DMS114 treated with DMSO at 0.1 percent for 48 hours (cell line): ENCODE results near the gene KIAA1217.

Source experiments
- DNase-seq: peaks from one replicate; lab custom pipeline; 2025; ENCODE audit not compliant: unreplicated experiment; lab: John Stamatoyannopoulos, UW

Gene KIAA1217

DNA sequence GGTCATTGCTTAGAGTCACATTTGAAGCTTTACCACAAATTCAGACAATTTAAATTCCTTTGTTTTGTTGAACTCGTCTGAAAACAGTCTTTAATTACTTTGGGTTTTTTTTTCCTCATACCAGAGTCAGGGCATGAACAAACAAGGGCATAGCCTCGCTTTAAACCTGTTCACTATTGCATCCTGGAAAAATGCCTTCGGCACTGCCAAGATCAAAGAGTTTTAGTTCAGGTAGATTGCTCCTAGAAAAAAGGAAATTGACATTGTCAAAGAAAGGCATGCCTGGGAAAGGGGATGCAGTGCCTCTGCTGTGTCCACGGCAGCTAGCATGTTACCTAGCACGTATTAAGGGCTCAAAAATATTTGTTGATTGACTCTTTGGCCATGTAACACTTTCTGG, 279.7 kb downstream of the KIAA1217 start:
- DNase-seq, result no peak

DNA sequence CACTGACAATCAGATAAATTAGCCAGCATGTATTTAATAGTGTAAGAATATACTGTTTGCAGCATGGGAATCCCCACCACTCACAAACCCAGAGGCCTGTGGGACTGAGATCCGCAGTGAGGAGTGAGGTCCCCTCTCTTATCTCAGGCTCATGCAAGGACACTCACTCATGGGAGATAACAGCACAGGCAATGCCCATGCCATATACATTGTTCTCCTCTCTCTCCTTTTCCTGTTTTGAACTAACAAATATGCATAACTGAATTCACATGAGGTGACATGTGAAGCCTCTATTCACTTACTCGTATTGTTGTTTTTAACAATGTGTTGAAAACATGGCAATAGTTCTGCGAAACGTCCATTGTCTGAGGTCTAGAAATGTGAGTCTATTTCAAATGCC, 284.2 kb downstream of the KIAA1217 start:
- DNase-seq, result no peak

DNA sequence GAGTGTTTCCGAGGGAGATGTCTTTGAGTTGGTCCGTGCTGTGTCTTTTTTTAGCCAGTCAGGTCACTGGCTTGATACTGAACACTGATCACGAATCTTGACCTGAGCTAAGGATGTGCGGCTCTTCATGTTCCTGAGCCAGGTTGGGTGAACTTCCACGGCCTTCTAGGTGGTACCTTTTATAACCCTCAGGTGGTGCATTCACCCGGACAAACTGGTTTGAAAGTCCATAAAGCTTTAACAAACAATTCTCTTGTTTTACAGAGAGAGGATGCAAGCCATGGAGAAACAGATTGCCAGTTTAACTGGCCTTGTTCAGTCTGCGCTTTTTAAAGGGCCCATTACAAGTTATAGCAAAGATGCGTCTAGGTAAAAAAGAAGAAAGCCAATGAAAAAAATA, 285.3 kb downstream of the KIAA1217 start:
- DNase-seq, result no peak

DNA sequence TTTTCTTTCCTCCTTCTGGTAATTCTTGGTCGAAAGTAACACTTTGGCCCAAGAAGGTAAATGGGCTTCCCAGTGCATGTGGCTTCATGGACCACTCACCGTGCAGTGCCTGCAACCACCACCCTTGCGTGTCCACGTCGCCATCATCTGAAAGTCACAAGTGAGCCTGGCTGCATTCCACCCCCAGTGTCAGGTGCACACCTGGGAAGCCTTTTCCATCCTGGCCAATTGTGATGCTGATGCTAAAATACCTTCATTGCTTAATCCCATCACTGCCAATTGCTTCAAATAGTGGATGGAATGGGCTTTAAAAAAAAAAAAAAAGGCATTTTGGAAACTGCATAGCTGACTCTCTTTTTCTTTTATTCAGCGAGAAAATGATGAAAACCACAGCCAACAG, 285.8 kb downstream of the KIAA1217 start:
- DNase-seq, result no peak

DNA sequence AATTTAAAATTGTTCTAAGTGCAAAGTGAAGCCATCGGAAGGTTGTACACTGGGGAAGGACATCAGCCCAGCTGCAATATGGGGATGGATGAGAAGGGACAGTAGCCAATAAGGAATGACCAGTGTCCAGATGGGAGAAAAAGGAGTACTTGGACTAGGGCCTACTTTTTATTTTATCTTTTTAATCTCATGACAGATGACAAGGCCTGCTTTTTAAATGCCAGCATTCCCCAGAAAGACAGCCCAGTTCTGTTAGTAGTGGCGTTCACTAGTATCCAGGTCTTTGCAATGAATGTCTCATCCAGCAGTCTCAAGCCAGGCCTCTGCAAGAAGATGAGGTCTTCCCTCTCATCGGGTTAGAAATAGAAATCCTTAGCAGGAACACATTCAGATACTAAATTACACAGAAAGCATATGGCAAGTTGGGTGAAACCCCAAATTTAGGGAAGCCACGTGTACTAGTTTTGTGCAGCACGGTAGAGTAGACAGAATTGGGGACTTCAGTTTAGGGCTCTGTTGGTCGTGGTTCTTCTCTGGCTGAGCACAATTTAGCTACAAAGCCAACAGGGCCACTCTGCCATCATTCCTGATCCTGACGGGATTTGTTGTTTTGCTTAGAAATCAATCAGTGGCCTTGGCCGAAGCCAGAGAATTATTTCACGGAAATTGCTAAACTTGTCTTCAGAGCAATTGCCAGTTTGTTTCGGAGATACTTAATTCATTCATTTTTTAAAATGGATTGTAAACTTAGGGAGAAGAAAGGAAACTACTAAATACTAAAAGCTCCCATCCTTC, 286.9 kb downstream of the KIAA1217 start:
- no peak for DNase-seq

DNA sequence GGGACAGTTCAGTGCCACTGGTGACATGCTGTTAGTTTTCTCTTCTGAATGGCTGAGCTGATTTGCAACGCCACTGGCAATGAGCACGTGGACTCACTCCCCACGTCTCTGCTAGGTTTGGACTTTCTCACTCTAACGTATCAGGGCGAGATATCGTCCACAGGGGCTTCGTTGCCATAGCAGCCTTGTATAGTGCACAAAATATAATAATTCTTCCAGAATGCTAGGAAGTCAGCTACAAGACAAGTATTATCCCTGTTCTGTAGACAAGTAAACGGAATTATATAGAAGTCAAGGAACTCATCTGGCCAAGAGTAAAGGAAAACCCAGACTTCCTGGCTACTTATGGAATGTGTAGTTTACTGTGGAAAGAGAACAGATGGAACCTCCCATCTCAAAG, 288.0 kb downstream of the KIAA1217 start:
- no peak for DNase-seq

DNA sequence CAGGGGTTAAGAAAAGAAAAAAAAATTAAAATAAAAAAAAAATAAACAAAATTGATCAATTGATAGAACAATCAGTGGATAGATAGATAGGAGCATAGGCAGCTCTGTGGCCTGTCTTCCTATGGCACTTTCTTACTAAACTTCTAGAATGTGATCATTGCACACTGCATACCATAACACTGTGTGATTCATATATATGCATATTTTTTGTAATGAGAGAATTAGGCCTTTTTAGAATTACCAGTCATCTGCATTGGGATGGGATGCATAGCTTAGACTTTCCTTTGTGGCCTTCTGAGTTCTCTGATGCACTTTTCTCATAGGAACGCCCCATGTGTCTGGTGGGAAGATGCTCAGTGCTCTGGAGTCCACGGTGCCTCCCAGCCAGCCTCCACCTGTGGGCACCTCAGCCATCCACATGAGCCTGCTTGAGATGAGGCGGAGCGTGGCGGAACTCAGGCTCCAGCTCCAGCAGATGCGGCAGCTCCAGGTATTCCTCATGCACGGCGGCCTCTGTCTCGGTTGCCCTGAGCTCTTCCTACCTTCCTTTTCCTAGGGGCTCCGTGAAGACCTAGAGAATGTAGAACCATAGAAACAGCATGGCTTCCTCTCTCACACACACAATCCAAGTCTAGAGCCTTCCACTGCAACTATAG, 292.2 kb downstream of the KIAA1217 start:
- DNase-seq, result no peak

DNA sequence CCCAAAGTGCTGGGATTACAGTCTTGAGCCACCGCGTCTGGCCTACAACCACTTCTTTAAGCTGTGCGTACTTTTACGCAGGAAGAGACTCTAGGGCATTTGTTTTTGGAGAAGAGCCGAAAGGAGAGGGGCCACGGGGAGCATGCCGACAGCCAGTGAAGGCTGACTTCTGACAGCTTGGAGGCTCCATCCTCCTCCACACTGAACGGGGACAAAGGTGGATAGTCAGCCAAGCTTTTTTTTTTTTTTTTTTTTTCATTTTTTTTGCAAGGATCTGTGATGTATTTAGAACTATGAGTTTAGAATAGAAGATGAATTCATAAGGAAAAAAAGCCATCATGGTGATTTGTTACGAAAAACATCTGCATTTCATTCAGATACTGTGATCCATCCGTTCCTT, 293.1 kb downstream of the KIAA1217 start:
- DNase-seq, result no peak

DNA sequence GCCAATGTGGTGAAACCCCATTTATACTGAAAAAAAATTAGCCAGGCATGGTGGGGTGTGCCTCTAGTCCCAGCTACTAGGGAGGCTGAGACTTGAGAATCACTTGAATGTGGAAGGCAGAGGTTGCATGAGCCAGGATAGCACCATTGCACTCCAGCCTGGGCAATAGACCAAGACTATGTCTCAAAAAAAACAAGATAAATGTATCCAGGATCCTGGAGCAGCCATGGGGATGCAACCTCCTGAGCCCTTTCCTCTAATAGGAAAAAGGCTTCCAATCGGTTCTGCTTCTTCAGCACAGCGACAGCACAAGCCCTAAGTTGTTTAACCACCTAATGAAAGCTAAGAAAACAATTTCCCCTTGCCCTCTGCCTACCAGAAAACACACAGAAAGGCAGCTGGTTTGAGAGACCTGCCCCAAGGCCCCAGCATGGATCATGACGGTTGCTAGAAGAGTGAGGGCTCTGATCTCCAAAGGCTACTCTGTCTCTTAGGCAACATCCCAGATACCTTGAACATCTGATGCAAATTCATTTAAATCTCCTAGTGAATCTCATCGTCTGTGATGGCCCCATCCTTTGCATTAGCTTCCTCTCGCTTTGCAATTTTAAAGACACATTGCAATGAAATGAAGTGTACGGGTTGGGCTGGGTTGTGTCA, 294.0 kb downstream of the KIAA1217 start:
- no peak for DNase-seq

DNA sequence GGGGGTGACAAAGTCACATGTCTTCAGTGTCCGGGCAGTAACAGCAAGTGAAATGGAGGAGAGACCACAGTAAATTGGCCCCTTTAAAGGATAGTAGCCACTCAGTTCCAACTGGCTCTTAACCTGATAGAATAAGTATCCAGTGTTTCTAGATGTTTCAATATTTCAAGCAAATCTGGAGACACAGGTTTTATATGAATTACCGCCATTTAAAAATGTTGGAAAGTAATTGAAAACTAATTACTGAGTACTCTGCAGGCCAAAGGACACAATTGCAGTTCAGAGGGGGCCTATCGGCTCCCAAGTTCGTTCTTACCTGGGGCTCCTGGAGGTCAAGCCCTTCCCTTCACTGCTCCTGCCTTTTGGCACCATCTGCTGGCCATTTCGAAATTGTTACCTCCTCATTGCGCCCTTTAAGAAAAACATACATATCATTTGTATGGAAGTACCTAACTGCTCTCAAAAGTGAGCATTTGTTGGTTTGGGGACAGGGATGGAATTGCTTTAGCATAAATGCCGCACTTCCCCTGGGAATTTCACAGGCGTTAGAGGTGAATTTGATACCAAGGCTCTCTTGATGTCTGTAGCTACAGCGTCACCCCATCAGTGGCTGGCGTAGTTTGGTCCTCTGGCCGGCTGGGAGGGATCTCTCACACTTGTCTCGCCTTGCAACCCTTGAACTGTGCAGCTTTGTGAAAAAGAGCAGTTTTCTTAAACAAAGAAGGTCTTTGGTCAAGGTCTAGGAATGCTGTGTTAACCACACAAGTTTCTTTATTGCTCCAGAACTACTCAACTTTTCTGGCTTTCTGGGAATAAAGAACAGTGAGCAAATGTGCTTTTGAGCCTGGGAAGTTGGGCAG, 294.8 kb downstream of the KIAA1217 start:
- peak; percentile 19 for DNase-seq

DNA sequence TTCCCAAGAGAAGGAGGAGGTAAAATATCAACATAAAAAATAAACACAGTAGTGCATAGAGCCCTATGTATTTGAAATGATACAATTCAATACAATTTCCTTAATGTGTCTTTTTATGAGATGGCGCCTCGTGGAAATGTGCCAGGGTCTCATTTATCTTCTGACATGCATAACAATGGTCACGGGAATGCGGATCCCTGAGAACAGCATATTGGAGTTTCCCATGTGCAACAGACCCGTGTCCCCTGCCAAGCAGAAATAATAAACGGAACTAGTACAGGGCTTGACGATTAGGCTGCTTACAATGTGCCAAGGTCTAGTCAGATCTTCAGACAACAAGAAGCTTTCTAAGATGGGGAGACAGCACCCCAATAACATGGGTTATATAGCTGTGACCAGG, 296.8 kb downstream of the KIAA1217 start:
- no peak for DNase-seq

DNA sequence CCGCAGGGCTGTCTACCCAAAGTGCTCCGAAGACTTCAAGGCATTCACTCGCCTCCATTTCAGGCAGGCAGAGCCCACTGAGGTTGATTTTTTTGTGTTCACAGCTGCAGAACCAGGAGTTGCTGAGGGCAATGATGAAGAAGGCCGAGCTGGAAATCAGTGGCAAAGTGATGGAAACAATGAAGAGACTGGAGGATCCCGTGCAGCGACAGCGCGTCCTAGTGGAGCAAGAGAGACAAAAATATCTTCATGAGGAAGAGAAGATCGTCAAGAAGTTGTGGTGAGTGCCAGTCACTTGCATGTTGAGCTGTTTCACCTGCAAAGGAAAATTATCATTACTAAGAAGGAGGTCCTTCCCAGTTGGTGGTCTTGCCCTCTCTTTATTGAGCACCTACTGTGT, 304.2 kb downstream of the KIAA1217 start:
- DNase-seq, result no peak

DNA sequence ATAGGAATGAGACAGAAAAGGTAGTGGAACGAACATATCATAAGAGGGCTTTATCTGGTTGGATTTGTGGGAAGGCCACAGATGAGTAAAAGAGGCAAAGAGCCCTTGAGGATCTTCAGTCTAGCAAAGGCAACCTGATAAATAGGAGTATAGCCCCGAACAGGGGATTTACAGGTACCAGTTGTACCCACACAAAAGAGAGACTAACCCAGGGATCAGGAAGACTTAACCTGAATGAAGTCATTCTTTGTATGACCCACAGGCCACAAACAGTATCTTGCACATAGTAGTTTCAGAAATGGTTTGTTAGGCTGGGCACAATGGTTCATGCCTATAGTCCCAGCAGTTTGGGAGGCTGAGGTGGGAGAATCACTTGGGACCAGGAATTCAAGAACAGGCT, 306.5 kb downstream of the KIAA1217 start:
- no peak for DNase-seq

DNA sequence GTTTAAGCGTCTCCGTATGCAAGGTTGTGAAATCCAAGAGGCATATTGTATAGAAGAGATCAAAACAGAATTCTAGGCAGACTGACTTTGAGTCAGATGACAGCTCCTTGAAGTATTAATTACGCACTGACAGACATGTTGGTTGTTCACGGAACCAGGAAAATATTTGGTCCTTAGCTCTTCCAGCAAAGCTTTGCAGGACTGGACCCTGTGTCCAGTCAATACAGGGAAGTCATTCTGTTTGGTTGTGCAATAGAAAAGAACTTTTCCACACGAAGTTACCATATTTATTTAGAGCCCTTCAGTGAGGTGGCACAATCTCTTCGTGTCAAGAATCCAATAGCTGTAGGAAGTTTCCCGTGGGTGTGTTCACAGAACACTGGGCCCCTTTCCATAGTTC, 309.5 kb downstream of the KIAA1217 start:
- no peak for DNase-seq

DNA sequence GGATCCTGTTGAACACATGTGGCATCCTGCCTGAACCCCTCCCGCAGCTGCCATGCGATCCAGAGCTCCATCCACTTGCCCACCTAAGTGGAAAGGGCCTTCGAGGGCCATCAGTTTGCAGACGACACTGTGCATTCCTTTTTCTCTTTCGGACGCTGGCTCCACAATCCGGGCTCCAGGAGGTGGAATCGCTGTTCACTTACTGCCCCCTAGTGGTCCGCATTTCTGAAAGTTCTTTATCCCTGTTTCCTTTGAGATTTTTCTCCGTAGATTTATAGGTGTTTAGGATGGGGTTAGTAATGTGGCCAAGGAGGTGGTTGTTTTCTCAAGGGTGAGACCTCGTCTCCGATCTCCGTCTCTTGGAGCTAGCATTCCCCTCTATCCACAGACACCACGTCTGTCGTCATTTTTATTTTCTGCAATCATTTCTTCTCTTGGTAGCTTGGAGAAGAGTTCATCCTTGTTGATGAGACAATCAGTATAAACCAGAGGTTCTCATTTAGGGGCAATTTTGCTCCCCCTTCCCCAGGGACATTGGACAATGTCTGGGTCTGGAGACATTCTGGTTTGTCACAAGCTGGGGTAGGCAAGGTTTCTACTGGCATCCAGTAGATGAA, 310.2 kb downstream of the KIAA1217 start:
- peak; percentile 79 for DNase-seq

DNA sequence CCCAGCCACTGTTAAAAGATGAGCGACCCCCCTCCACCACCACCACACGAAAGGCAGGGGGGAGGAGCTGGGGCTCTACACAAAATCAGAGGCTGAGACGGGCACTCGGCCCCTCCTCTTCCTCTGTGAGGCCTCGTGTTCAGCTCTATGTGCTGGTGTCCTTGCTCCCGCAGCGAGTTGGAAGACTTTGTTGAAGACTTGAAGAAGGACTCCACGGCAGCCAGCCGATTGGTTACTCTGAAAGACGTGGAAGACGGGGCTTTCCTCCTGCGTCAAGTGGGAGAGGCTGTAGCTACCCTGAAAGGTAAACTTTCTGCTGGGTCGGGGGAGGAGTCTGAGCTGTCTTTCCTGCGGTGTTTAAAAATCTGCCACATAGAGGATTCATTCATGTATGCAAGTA, 311.0 kb downstream of the KIAA1217 start:
- peak; percentile 47 for DNase-seq

DNA sequence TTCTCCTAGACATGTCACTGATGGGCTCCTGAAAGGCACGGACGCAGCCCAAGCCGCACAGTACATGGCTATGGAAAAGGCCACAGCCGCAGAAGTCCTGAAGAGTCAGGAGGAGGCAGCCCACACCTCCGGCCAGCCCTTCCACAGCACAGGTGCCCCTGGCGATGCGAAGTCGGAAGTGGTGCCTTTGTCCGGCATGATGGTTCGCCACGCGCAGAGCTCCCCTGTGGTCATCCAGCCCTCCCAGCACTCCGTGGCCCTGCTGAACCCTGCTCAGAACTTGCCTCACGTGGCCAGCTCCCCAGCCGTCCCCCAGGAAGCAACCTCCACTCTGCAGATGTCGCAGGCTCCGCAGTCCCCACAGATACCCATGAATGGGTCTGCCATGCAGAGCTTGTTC, 315.4 kb downstream of the KIAA1217 start:
- DNase-seq, result no peak

DNA sequence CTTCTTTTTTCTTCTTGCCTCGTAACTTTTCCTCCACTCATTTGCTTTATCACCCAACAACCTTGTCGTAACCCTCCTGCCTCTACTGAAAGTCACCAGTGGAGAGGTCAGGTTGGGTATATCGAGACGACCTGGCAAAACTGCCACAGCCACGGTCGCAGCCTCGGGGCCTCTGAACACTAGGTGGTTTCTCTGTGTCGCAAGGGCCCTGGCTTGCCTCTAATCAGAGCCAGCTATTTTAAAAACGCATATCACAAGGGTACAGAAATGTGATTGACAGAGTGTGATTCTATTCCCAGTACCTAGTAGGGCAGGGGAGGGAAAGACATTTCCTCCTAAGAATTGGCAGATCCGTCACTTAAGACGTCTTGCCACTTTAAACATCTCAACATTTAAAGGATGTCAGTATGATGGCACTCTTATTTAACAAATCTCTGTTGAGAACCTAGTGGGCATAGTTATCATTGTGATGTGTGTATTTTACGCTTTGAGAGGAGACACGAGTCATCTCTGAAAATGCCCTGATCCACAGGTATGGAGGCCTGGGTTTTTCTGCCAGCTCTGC, 317.2 kb downstream of the KIAA1217 start:
- DNase-seq, result no peak

DNA sequence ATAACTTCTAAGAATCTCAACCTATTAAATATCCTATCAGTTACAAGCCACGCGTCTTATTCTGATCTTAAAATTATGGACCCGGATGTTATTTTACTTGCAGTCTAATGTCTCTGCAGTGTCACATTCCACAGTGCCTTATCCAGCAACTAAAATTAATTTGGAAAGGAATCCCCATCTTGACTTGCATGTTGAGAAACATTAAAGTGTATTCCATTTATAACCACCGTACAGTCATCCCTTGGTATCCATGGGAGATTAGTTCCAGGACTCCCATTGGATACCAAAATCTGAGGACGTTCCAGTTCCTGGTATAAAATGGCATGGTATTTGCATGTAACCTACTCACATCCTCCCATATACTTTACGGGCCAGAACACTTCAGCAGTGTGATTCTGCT, 320.0 kb downstream of the KIAA1217 start:
- DNase-seq, result no peak

DNA sequence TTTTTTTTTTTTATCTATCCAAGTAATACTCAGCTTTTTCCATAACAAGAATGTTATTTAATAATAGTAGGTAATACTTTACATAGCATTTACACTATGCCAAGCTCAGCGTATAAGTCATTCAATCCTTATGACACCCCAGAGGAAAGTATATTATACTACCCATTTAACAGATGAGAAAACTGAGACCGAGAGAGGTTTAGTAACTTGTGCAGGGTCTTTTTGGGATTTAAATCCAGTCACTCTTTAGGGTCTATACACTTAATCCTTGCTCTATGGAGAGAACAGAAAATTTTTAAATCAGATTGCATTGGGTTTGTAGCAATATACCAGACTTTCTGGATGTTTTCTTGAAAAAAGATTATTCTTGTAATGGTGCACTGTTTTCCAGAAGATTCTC, 322.5 kb downstream of the KIAA1217 start:
- no peak for DNase-seq

DNA sequence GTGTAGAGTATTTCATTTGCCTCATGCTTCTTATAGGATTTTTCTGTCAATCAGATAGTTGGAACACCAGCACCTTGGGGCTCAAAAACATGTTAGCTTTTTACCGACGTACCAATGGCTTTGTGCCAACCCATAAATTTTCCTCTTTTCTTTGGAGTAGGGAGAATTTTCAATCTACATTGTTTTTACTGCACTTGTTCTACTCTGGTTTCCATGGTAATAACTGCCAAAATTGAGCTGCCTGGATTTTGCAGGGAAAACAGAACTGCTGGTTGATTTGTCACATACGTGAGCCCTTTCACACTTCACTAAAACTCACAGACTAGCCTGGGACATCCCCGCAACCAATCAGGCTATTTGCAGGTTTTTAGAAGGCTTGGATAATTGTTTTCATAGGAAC, 325.0 kb downstream of the KIAA1217 start:
- no peak for DNase-seq
